Panc1 (cell line): ENCODE results near the gene SORT1.

Experiments used
- CTCF ChIP-seq: fragments of 450-650 bp; IDR thresholded peaks from 2 replicates; pipeline ENCODE4 v1.5.1; 2017; ENCODE audit warnings: mild to moderate bottlenecking
- SIN3A ChIP-seq: IDR thresholded peaks from 2 replicates; pipeline ENCODE4 v1.6.1; 2012; ENCODE audit warnings: low read depth, mild to moderate bottlenecking, low read length, moderate library complexity, borderline replicate concordance; ENCODE audit not compliant: insufficient read depth
- TCF7L2 ChIP-seq: IDR thresholded peaks from 2 replicates; pipeline ENCODE4 v1.6.1; 2011; ENCODE audit warnings: mild to moderate bottlenecking, low read depth, low read length, inconsistent platforms

GRCh38 chr1:109396871-109397580 lies 692 bp downstream of the SORT1 start:
- TF ChIP-seq CTCF (no peak), SIN3A (no peak), TCF7L2 (no peak)
